Gastrocnemius medialis (tissue), 4 donors: ENCODE data around the gene PRKCA.

ENCODE experiments used
- CTCF ChIP-seq, 5 experiments: fragments of 450-650 bp in 3 of 5; fragments of 200-600 bp in 2 of 5; sonication (generic) in 2 of 5; IDR thresholded peaks in 4 of 5; conservative IDR thresholded peaks in 1 of 5; 1 replicate in 4 of 5; 2 replicates in 1 of 5; pipeline ENCODE4 v1.5.1; 2016 to 2019; ENCODE audit warnings: antibody characterized with exemption in 5 of 5, mild to moderate bottlenecking in 3 of 5, moderate library complexity in 3 of 5
- POLR2A ChIP-seq, 2 donors: fragments of 450-650 bp; IDR thresholded peaks; one replicate each; pipeline ENCODE4 v1.6.1; 2017; ENCODE audit warnings: antibody characterized with exemption in 2 of 2, mild to moderate bottlenecking in 2 of 2, moderate library complexity in 2 of 2

GRCh38 chr17:66772148-66772812 lies 469.9 kb downstream of the PRKCA start:
- no peak for TF ChIP-seq CTCF (IDR thresholded peaks at IDR 0.05 in 4 of 5, conservative IDR thresholded peaks at IDR 0.05 in 1 of 5)
- TF ChIP-seq POLR2A (IDR thresholded peaks at IDR 0.05) = no peak
